ENCODE measurements around the gene NPBWR2.
"Not testable (repeated sequence)": the region's sequence is repeated elsewhere in the genome, so short reads cannot be mapped to it uniquely, and the experiment has no call there.

DNA sequence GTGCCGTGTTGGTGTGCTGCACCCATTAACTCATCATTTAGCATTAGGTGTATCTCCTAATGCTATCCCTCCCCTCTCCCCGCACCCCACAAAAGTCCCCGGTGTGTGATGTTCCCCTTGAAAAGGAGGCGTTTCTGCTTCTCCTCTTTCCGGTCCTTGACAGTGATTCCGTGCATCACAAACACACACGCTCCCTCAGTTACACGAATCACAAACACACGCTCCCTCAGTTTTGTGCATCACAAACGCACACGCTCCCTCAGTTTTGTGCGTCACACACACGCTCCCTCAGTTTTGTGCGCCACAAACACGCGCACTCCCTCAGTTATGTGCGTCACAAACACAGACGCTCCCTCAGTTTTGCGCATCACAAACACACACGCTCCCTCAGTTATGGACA lies 27.4 kb upstream of the NPBWR2 start:
- TF ChIP-seq, protein P1, sequence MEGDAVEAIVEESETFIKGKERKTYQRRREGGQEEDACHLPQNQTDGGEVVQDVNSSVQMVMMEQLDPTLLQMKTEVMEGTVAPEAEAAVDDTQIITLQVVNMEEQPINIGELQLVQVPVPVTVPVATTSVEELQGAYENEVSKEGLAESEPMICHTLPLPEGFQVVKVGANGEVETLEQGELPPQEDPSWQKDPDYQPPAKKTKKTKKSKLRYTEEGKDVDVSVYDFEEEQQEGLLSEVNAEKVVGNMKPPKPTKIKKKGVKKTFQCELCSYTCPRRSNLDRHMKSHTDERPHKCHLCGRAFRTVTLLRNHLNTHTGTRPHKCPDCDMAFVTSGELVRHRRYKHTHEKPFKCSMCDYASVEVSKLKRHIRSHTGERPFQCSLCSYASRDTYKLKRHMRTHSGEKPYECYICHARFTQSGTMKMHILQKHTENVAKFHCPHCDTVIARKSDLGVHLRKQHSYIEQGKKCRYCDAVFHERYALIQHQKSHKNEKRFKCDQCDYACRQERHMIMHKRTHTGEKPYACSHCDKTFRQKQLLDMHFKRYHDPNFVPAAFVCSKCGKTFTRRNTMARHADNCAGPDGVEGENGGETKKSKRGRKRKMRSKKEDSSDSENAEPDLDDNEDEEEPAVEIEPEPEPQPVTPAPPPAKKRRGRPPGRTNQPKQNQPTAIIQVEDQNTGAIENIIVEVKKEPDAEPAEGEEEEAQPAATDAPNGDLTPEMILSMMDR (IDR thresholded peaks at IDR 0.05 in 2 of 3, conservative IDR thresholded peaks at IDR 0.05 in 1 of 3; ENCODE audit: borderline replicate concordance in 1 of 3, insufficient read depth in 1 of 3, low read depth in 2 of 3, low read length in 2 of 3) = not testable (repeated sequence)
- TF ChIP-seq POLR2A (IDR thresholded peaks at IDR 0.05; ENCODE audit: borderline replicate concordance, extremely low read depth, insufficient read depth, insufficient read length); POLR2AphosphoS5 (IDR thresholded peaks at IDR 0.05; ENCODE audit: low read depth, low read length); EZH2phosphoT487 (IDR thresholded peaks at IDR 0.05; ENCODE audit: borderline replicate concordance); YY1 (IDR thresholded peaks at IDR 0.05; ENCODE audit: extremely low read depth, insufficient replicate concordance, low read depth, low read length); CEBPB (IDR thresholded peaks at IDR 0.05; ENCODE audit: low read depth); ELF1 (IDR thresholded peaks at IDR 0.05; ENCODE audit: borderline replicate concordance, low read depth): not testable (repeated sequence)
- TF ChIP-seq, protein P2, sequence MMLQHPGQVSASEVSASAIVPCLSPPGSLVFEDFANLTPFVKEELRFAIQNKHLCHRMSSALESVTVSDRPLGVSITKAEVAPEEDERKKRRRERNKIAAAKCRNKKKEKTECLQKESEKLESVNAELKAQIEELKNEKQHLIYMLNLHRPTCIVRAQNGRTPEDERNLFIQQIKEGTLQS (IDR thresholded peaks at IDR 0.05) = not testable (repeated sequence)
